HPDE6-E6E7 (cell line): ENCODE measurements around the gene ATP6AP1.
A peak's percentile ranks its signal among the peaks of the same experiment; 100 is the strongest.
"Not testable (repeated sequence)": the region's sequence is repeated elsewhere in the genome, so short reads cannot be mapped to it uniquely, and the experiment has no call there.

Experiments used
- DNase-seq: peaks from one replicate; pipeline ENCODE4 v3.0.0; 2011; ENCODE audit warnings: missing footprints; ENCODE audit errors: extremely low spot score

Gene ATP6AP1

DNA sequence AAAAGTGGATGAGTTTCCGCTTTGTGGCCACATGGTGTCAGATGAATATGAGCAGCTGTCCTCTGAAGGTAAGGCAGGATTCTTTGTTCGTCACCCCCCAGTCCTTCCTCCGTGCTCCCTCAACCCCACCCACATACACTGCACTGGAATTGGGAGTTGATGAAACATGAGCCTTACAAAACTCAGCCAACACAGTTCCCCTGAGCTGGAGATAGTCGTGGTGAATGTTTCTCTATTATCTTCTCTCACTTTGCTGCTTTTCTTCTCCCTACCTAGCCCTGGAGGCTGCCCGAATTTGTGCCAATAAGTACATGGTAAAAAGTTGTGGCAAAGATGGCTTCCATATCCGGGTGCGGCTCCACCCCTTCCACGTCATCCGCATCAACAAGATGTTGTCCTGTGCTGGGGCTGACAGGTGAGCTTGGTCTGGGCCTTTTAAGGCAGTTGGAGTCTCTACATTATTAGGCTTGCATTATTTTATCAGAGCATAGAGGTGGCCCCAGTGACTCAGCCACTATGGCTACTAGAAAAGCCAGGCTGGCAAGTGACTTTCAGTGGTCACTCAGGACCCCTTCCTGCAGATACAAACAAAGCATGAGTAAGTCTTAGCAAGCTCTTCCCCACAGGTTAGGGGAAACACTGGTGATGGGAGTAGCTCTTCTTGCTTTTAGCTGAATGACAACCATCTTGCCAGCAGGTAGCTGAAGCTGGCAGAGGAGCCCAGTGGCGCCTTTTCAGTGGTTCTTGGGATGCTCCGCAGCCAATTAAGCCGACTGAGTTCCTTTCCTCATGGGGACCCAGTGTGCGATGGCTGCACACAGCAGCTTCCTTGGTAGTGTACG is 28.7 kb upstream of the ATP6AP1 start:
- no peak for DNase-seq

DNA sequence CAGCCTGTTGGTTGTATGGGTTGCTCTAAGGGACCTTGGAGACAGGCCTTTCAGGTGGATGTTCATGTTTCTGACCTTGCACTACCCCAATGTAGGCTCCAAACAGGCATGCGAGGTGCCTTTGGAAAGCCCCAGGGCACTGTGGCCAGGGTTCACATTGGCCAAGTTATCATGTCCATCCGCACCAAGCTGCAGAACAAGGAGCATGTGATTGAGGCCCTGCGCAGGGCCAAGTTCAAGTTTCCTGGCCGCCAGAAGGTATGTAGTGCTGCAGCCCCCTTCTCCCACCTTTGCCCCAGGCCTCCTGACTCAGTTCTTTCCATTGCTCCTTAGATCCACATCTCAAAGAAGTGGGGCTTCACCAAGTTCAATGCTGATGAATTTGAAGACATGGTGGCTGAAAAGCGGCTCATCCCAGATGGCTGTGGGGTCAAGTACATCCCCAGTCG is 28.1 kb upstream of the ATP6AP1 start:
- DNase-seq = not testable (repeated sequence)

DNA sequence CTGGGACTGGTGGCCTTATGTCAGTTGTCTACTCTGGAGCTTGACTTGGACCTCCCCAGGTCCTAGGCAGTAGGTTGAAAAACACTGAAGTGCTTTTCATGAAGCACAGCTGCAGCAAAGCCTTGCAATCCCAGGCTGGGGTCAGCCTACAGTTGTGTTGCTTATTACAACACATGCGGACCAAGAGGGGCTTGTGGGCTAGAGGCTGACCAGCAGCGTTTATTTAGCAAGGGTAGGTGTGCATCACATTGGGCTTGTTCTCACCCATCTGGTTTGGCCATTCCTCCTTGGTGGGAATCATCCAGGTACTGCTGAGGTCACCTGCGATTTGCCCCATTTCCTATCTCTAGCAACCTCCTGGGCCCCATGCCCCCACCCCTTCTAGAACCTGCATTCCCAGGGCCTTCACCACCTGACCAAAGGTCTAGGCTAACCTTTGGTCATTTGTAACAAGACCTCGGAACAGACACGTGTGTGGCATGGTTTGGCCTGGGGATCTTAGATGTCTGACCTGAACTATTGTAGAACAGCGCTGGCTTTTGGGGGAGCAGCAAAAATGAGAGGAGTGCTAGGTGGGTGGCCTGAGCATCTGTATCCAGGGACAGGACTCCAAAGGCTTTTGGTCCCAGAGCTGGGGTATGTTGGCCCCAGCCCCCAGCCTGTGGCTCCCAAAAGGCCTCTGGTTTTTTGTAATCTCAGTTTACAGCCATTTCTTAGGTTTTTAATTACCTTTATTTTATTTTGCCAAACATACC is 27.3 kb upstream of the ATP6AP1 start:
- DNase-seq = no peak

- peak; percentile 68 for DNase-seq
Observed at GRCh38 chrX:154401918-154402621, 26.4 kb upstream of the ATP6AP1 start.

DNA sequence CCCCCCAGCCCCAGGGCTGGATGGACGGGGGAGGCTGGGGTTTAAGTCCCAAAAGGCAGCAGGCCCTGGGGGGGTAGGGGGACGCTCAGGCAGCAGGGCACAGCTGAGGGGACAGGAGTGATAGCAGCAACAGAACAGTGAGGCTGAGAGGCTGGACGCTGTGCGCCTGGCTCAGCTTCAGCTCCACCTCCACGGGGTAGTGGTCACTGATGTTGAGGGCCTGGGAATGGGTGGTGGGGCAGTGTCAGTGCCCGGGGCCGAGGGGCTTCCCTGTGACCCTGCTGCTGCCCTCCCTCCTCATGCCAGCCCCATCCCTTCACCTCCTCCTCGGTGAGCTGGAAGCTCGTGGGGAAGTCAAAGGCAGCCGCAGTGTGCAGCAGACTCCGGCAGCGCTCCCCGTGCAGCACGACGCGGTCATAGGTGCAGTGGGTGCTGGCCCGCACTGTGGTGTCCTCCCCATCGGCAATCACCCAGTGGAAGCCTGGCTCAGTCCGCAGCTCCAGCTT is 25.8 kb upstream of the ATP6AP1 start:
- DNase-seq = no peak

DNA sequence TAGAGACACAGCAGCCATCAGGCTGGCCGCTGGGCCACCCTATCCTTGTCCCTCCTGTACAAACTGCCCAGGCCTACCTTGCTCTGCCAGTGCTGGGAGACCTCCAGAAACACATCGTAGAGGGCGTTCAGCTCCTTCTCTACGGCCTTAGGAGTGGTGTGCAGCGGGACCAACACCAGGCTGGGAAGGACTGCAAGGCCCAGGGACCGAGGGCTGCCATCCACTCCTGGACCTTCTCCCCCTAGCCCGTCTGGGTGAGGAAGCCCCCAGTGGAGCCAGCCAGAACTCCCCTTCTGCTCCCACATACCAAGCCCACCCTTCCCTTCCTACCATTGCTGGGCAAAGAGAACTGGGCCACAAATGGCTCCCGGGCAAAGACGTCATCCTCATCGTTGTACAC is 25.3 kb upstream of the ATP6AP1 start:
- no peak for DNase-seq

DNA sequence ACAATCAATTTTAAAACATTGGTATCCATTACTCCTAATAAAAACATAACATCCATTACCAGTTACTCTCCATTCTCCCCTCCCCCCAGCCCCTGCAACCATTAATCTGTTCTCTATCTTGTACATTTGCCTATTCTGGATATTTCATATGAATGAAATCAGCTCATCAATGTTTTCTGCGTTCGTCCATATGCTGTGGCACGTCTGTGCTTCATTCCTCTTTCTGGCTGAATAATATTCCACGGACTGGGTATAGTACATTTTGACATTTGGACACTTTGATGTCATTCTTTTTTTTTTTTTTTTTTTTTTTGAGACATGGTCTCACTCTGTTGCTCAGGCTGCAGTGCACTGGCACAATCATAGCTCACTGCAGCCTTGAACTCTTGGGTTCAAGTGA is 24.6 kb upstream of the ATP6AP1 start:
- DNase-seq = no peak

DNA sequence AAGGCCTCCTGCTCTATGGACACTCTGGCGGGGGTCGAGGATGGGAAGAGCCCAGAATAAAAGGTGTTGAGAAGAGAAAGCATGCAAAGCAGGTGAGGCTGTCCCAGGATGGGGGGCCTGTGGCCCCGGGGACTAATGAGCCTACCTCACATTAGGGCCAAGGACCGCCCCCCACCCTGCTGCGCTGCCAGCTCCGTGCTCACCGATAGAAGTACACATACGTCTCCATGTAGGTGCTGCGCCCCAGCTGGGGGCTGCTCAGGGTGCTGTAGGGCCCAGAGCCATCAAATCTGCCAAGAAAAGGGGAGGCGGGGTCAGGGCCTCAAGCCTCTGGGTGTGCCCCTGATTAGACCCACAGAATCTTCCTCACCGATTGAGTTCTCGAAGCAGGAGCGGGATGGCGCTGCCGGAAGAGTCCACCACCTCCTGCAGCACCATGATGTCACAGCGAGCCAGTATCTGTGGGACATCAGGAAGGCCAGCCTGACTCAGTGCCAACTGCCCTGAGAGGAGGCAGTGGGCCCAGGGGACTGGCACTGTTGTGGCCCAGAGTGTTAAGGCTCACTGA is 23.8 kb upstream of the ATP6AP1 start:
- no peak for DNase-seq

DNA sequence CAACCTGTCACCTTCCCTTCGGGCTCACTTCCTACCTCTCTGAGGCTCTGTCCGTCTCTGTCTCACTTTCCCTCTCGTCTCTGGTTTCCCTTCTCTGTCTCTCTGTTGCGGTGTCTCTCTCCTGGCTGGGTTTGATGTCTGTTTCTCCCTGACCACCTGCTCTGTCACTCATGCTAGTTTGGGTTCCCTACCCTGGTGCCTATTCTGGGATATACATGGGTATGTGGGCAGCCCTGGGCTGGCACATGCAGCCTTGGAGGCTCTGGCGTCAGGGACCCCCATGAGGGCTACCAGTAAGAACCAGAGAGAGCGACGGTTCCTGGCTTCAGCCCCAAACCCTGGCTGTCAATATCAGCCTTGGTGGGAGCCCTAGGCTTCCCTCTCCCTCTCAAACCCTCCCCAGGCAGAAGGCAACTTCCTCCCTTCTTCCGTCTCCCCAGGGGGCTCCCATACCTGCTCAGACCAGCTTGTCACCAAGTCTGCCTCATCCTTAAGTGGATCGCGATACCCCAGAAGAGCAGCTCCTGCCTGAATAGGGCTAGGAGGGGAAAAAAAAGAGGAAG is 19.7 kb upstream of the ATP6AP1 start:
- DNase-seq = no peak

- peak; percentile 85 for DNase-seq
Observed at GRCh38 chrX:154409222-154409871, 19.1 kb upstream of the ATP6AP1 start, which contains the start of gene DNASE1L1. Gene DNASE1L1, minus strand, starts transcription at chrX:154409254. Its CDS starts 3,686 bp downstream, at chrX:154405568.

- DNase-seq = peak; percentile 72
Observed at GRCh38 chrX:154411981-154412340, 16.5 kb upstream of the ATP6AP1 start.

- DNase-seq = no peak
Observed at GRCh38 chrX:154412468-154412867, 16.0 kb upstream of the ATP6AP1 start.

- DNase-seq = no peak
Observed at GRCh38 chrX:154413142-154413541, 15.3 kb upstream of the ATP6AP1 start.

DNA sequence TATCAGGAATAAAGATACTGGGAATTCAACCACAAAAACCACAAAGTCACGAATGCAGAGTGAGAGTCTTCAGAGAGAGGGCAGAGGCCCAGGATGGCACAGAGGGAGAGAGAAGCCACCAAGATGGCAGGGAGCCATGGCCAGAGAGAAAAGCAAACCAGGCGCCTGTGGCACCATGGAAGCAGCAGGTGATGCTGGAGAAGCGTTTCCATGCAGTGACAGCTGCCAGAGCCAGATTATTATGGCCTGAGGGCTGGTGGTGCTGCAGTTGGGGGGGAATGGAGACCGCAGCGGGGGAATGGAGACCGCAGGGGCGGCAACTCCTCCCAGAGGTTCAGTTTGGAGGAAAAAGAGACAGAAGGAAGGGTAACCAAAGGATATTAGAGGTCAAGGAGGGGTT is 11.3 kb upstream of the ATP6AP1 start:
- DNase-seq = no peak

DNA sequence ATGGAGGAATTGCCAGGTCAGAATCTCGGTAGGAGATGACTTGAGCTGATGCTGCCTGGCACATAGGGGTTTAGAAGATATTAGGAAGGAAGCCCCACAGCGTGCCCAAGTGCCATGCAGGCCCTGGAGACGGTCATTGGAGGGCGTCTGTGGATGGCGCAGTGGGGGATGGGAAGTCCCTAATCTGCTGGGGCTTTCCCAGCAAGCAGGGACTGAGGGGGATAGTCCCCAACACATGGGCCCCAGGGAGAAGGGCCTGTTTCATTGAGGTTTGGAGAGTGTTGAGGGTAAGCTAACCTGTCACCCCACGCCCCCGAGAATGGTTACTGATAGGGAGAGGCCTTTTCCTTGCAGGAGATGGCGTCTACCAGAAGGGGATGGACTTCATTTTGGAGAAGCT is 9.3 kb upstream of the ATP6AP1 start:
- no peak for DNase-seq

- DNase-seq = no peak
Observed at GRCh38 chrX:154419688-154420401, 8.6 kb upstream of the ATP6AP1 start.

DNA sequence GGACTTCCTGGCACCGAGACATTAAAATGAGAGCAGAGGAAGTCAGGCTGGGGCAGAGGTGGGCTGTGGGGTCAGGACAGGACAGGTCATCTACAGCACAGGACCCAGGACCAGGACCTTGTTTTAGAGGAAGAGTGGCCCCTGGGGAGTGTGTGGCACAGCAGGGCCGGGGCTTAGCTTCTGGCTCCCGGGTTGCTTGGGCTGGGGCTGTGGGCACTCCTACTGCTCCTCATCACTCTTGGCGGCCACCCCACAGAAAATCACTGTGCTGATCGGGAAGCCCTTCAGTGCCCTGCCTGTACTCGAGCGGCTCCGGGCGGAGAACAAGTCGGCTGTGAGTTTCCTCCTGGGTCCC is 8.1 kb upstream of the ATP6AP1 start:
- no peak for DNase-seq

DNA sequence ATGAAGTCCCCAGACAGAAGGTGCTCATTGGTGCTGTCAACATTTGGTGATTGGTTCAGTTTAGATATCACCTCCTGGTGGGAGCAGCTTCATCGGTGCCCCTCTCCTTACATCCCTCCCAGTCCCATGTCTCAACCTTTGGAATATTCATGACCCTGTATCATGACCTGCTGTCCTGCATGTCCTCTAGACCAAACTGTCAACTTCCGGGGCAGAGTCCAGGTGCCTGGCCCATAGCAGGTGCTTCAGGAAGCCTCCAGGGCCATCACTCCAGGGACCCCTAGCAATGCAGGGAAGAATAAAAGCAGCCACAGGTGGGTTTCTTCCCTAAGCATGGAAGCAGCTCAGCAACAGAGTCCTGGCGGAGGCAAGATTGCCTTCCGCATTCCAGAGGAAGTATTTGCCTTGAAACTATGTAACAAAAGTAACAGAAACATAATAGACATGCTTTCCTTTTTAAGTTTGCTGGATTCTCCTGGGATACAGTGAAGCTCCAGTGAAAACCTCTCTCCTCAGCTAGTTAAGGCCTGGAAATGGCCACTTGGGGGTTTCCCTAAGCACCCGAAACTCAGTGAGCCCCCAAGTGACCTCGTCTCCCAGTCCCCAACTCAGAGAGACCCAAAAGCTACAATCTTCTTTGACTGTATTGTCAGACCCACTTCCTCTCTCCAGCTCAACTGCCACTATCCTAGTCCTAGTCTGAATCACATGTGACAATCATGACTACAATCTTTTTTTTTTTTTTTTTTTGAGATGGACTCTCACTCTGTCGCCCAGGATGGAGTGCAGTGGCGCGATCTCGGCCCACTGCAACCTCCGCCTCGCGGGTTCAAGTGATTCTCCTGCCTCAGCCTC is 1.3 kb upstream of the ATP6AP1 start:
- DNase-seq = no peak

GRCh38 chrX:154429711-154430110 is 1.2 kb downstream of the ATP6AP1 start:
- DNase-seq = no peak
